VCaP (cell line): ENCODE data around the gene SERPINA6.

Experiments used
- H3K27ac ChIP-seq: fragments of 450-650 bp; 2 replicates; pipeline ENCODE4 v1.5.1; 2017
- CTCF ChIP-seq: fragments of 450-650 bp; conservative IDR thresholded peaks from 2 replicates; pipeline ENCODE4 v1.5.1; 2017; ENCODE audit warnings: mild to moderate bottlenecking, moderate library complexity

The SERPINA6 gene

GRCh38 chr14:94295360-94296180, 27.6 kb downstream of the SERPINA6 start:
- no peak overlapping the region for H3K27ac ChIP-seq
- no peak for TF ChIP-seq CTCF

GRCh38 chr14:94293578-94293924, 29.6 kb downstream of the SERPINA6 start:
- peak overlapping the region; percentile 27; the same call in 1 of the 2 replicates for H3K27ac ChIP-seq
- no peak for TF ChIP-seq CTCF

GRCh38 chr14:94292872-94293577, 30.1 kb downstream of the SERPINA6 start, which contains the start of gene SERPINA10:
TSS of gene SERPINA10 (minus strand) at chr14:94293268. CDS start at chr14:94290593, 2,675 bp downstream.
- no peak for TF ChIP-seq CTCF

GRCh38 chr14:94292526-94292871, 30.6 kb downstream of the SERPINA6 start:
- no peak for TF ChIP-seq CTCF

More at GRCh38 chr14:94292872-94293577, 30.1 kb downstream of the SERPINA6 start, which contains the start of gene SERPINA10:
- peak within 1 kb of the TSS; percentile 27; the same call in 1 of the 2 replicates for H3K27ac ChIP-seq

GRCh38 chr14:94291906-94292525, 31.1 kb downstream of the SERPINA6 start:
- peak overlapping the region; percentile 27; the same call in 1 of the 2 replicates for H3K27ac ChIP-seq
- TF ChIP-seq CTCF, result no peak

More at GRCh38 chr14:94292526-94292871, 30.6 kb downstream of the SERPINA6 start:
- H3K27ac ChIP-seq, result peak overlapping the region; percentile 27; the same call in 1 of the 2 replicates

- no peak overlapping the region for H3K27ac ChIP-seq
- TF ChIP-seq CTCF, result no peak
Observed at GRCh38 chr14:94291159-94291905, 31.8 kb downstream of the SERPINA6 start.
